Occipital lobe (tissue), 2 donors: Measurements from ENCODE around the gene LZTR1. TPM values are rescaled to one million over a fixed set of nuclear protein-coding genes. Genes with fewer than 3 reads are reported as not detected.
"Not testable (repeated sequence)": the region's sequence is repeated elsewhere in the genome, so short reads cannot be mapped to it uniquely, and the experiment has no call there.

Source experiments
- DNase-seq: peaks from one replicate; lab custom pipeline; 2025; lab: John Stamatoyannopoulos, UW
- total RNA-seq: library from RNA; depleted of rRNA; stranded (reverse); fragments of >200 nt; gene quantifications from one replicate; pipeline ENCODE4 v1.2.3, GENCODE V29; 2014

Gene LZTR1
- total RNA-seq, 1 donor from 2014 or later = 49.3 TPM

DNA sequence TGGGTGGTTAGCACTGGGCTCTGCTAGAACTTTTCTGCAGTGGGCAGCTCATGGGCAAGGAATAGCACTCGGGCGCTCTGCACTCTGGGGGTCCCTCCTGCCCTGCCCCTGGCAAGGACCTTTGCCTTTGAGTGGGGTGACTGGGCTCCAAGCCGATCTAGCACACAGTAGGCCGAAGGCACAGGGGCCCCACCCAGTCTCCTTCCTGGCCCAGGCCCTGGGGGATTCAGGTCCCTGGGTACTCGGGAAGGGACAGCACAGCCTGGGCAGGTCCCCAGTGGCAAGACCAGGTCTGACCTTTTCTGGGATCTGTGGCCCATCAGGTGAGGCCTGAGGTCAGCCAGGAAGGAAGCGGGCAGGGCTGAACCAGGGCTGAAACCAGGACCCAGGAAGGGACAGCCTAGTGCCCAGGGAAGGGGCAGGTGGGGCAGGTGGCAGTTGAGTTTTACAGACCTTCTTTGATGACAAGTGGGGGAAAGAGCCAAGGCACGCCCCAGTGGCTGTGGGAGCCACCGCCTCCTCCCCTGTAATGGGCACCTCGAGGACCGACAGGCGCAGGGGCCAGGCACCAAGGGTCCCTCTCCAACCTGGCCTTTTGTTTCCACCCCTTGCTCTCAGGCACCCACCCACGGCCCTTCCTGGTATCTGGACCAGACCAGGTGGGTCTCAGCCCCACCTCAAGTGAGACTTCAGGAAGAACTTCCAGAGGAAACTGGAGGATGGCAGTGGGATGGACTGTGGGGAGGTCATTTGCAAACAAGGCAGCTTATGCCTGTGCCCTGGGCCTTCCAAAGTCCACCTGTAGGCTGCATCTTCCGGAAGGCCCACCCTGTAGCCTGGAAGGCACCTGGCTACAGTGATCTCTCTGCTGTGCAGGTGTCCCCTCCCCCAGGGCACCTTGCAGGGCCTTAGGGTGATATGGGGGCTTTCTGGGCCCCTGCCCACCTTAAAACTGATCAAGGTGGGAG lies 15.9 kb upstream of the LZTR1 start:
- no peak for DNase-seq

- no peak for DNase-seq
These were observed 15.0 kb upstream of the LZTR1 start, which contains the start of gene AIFM3 for GRCh38 chr22:20966883-20967696. Gene AIFM3, plus strand, starts transcription at chr22:20967255. Its CDS starts 690 bp downstream, at chr22:20967945.

DNA sequence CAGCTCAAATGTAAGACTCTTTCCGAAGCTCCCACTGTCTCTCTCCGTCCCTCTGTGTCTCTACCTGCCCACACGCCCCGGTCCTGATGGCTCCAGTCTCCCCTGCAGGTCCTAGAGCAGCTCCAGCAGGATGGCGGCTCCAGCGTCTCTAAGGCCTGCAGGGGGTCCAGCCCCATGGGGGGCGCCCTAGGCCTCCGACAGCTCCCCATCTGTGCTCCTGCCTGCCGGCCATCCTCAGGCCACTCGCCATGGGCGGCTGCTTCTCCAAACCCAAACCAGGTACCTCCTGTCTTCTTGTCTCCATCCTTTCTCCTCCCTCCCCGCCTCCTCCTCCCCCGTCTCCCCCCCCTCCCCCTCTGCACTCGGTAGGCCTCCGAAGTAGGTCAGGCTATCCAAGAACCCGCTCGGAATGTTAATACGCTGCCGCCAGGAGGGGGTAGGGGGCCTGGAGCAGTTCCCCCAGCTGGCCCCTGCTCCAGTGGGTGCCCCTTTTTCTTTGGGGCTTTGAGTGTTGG lies 14.3 kb upstream of the LZTR1 start:
- DNase-seq = no peak

- no peak for DNase-seq
These were observed 13.7 kb upstream of the LZTR1 start for GRCh38 chr22:20968281-20968977.

DNA sequence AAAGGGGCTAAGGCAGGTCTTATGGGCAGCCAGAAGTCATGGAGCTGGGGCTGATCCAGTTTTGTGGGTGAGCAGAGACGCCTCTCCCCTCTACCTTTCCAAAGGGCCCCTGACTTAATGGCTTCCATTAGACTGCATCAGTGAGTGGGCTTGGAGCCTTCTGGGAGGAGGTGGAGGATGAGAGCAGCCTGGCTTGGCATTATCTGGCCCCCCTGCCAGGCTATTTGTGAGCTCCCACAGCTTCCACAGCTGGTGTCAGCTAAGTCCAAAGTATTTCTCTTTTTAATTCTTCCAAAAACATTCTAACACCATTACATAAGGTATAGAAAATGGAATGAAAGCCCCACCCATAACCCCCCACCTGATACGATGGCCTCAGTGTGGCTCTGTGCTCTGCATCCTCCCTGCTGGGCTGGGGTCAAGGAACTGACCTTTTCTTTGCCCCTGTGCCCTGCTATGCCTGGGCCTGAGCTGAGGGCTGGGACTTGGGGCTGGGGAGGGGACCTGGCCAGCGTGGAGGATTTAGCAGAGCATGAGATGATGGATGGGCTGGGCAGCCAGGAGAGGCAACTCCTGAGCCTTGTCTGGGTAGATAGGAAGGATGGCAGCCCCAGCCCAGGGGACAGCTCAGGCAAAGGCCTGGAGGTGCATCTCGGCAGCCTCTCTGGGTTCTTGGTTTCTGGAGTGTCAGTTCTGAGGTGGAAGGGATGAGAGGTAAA lies 11.0 kb upstream of the LZTR1 start:
- no peak for DNase-seq

- DNase-seq = not testable (repeated sequence)
These were observed 9.9 kb upstream of the LZTR1 start for GRCh38 chr22:20972014-20972694.

DNA sequence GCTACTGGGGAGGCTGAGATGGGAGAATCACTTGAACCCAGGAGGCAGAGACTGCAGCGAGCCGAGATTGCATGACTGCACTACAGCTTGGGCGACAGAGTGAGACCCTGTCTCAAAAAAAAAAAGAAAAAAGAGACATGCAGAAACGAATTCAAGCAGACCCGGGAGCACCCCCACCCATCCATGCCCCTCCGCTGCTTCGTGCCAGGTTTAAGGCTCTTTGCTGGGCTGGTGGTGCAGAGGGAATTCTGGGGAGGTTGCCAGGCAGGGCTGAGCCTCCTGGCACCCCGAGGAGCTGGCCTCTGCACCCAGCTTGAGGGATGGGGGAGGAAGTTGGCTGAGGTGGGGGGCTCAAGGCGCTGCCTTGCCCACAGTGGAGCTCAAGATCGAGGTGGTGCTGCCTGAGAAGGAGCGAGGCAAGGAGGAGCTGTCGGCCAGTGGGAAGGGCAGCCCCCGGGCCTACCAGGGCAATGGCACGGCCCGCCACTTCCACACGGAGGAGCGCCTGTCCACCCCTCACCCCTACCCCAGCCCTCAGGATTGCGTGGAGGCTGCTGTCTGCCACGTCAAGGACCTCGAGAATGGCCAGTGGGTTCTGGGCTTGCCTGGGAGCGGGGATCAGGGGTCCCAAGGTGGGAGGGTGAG lies 9.0 kb upstream of the LZTR1 start:
- DNase-seq = no peak

DNA sequence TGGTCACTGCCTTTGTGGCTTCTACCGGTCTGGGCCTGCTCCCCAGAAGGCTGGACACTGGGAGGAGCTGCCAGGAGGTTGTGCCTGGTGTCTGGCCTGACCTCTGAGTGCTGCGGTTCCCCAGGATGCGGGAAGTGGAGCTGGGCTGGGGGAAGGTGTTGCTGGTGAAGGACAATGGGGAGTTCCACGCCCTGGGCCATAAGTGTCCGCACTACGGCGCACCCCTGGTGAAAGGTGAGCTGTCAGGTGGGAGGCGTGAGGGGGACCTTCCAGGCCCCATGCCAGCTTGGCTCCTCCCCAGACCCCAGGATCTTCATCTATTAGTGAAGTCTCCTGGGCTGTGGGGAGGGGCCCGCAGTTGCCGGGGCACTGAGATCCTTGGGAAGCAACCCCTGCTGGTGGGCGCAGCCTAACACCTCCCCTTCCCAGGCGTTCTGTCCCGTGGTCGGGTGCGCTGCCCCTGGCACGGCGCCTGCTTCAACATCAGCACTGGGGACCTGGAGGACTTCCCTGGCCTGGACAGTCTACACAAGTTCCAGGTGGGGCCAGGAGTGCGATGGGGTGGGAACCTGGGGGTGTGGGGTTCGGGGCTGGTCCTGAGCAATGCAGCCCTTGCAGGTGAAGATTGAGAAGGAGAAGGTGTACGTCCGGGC lies 8.3 kb upstream of the LZTR1 start:
- no peak for DNase-seq

- DNase-seq = no peak
These were observed 7.7 kb upstream of the LZTR1 start for GRCh38 chr22:20974336-20974955.

DNA sequence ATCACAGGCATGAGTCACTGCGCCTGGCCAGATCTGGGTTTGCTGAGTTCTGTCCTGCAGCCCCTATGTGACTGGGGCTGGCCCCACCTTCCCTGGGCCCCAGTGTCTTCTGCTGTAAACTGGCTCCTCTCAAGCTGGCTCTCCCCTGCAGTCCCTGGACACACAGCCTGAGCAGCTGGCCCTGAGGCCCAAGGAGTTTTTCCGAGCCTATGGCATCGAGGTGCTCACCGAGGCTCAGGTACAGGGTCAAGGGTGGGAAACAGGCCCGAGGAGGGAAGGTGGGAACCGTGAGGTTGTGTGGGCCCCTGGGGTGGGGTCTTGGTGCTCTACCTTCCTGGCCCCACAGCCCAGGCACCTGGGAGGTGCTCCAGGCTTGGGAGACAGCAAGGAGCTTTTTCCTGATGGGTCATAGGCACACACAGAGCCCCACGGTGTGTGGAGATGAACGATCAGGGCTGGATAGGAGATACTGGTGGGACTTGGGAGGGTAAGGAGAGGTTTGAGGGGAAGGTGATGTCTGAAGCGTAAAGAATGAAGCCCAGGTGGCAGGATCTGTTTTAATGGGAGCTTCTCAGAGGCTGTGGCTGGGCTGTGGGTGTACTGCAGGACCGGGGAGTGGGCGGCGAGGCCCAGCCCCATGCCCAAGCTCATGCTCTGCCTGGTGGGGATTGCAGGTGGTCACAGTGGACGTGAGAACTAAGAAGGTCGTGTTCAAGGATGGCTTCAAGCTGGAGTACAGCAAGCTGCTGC lies 6.4 kb upstream of the LZTR1 start:
- no peak for DNase-seq

DNA sequence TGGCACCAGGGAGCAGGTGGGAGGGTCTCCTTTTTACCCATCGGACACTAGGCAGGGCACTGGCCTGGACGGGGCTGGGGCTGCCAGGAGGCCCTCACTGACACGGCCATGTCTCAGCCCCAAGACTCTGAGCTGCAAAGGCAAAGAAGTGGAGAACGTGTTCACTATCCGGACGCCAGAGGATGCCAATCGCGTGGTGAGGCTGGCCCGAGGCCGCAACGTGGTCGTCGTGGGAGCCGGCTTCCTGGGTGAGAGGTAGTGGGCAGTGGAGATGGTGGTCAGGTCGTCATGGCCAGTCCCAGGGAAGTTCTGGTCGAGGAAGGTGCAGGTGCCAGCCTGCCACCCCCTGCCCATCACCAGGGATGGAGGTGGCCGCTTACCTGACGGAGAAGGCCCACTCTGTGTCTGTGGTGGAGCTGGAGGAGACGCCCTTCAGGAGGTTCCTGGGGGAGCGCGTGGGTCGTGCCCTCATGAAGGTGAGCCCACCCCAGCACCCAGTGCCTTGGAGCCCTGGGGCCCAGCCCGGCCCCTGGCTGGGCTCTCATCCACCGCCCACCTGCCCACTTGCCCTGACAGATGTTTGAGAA lies 5.7 kb upstream of the LZTR1 start:
- DNase-seq = no peak

DNA sequence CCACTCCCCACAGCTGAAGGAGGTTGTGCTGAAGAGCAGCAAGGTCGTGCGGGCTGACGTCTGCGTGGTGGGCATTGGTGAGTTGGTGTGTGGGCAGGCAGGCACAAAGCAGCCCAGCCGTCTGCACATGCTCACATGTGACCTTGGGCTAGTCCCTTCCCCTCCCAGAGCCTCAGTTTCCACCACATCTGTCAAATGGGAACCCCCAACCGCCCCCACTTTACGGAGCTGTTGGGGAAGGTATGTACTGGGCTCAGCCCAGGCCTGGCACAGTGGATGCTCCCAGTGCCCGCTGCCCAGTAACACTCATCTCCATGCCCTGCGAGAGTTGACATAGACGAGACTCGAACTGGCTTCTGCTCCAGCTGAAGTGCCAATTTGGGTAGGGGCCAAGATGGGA lies 5.1 kb upstream of the LZTR1 start:
- no peak for DNase-seq

DNA sequence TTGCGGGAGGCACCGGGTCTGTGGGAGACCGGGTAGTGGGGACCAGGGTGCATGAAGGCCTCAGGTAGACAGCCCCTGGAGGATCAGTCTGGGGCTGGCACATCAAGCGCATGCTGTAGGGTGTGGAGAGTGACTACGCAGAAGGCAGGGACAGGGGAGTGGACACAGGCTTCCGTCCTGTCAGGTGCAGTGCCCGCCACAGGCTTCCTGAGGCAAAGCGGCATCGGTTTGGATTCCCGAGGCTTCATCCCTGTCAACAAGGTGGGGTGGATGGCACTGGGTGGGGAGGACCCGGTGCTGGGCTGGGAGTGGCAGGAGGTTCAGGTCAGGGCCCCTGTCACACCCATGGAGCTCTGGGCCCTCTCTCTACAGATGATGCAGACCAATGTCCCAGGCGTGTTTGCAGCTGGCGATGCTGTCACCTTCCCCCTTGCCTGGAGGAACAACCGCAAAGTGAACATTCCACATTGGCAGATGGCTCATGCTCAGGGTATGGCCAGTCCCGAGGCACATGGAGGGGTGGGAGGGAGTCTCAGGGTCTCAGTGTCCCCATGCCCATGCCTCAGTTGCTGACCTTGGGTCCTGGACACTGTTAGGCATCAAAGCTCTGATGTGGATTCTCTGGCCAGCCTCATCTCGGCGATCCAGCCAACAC lies 4.5 kb upstream of the LZTR1 start:
- no peak for DNase-seq

GRCh38 chr22:20978419-20978818 lies 3.7 kb upstream of the LZTR1 start:
- DNase-seq = no peak

DNA sequence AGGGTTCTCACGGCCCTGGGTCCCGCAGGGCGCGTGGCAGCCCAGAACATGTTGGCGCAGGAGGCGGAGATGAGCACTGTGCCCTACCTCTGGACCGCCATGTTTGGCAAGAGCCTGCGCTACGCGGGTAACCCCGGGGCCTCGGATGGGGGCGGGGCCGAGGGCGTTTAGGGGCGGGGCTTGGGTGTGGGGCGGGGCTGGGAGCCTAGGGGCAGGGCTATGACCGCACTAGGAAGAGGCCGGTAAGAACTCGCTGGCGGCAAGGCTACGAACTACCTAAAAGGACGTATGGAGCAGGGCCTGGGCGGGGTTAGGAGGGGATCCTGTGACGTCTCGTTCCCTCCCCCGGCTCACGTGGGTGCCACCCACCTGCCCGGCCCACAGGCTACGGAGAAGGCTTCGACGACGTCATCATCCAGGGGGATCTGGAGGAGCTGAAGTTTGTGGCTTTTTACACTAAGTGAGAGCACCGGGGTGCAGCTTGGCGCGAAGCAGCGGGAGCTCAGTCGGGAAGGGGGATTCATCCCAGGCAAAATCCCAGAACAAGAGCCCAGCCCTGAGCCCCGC lies 2.8 kb upstream of the LZTR1 start:
- no peak for DNase-seq

GRCh38 chr22:20979940-20980453 lies 2.1 kb upstream of the LZTR1 start:
- DNase-seq = no peak
